Body of pancreas (tissue), 4 donors: ENCODE data around the gene MRPL55. TPM values are rescaled to one million over a fixed set of nuclear protein-coding genes. Genes with fewer than 3 reads are reported as not detected.

Experiments
- ATAC-seq: fragments of 150-250 bp; one replicate; pipeline ENCODE4 v1.9.1; 2016
- DNase-seq, 4 donors: peaks; one replicate each; pipeline ENCODE4 v3.0.0-alpha.2; 2019
- H3K27ac ChIP-seq, 4 donors: fragments of 200-600 bp; sonication (generic); 1 replicate in 3 of 4; 2 replicates in 1 of 4; pipeline versions ENCODE4 v1.5.1 to v1.6.1; 2016 to 2019; ENCODE audit warnings: mild to moderate bottlenecking in 1 of 4, mixed read lengths in 1 of 4, moderate library complexity in 1 of 4
- H3K27me3 ChIP-seq, 2 donors: fragments of 200-600 bp; sonication (generic); one replicate each; pipeline ENCODE4 v1.6.0; 2016; ENCODE audit warnings: mild to moderate bottlenecking in 1 of 2
- H3K36me3 ChIP-seq, 2 donors: fragments of 200-600 bp; sonication (generic); replicated peaks in 1 of 2; 2 replicates each; pipeline ENCODE4 v1.5.1; 2016; ENCODE audit warnings: low read depth in 2 of 2; ENCODE audit not compliant: insufficient read depth in 1 of 2
- H3K4me1 ChIP-seq: fragments of 200-600 bp; sonication (generic); one replicate; pipeline ENCODE4 v1.6.0; 2016
- H3K4me3 ChIP-seq, 2 donors: fragments of 200-600 bp; sonication (generic); 1 replicate in 1 of 2; 2 replicates in 1 of 2; pipeline ENCODE4 v1.5.1; 2016 to 2019
- H3K9me3 ChIP-seq, 3 donors: fragments of 200-600 bp; sonication (generic); 1 replicate in 2 of 3; 2 replicates in 1 of 3; pipeline ENCODE4 v1.5.1; 2016
- POLR2A ChIP-seq, 3 donors: fragments of 450-650 bp; IDR thresholded peaks; one replicate each; pipeline ENCODE4 v1.6.1; 2016; ENCODE audit warnings: antibody characterized with exemption in 3 of 3, mild to moderate bottlenecking in 2 of 3
- WGBS, 2 donors: methylation state at CpG; one replicate each; pipeline ENCODE4 v1.1.5; 2017; 5-methylcytosine and 5-hydroxymethylcytosine counted together
- intact Hi-C: fragments of 100-400 bp; cut with DNase I; formaldehyde crosslinking; loops from one replicate; pipeline ENCODE4 v1.15.1; 2023
- total RNA-seq, 2 donors: library from RNA; depleted of rRNA; stranded (reverse); fragments of >200 nt; gene quantifications; one replicate each; pipeline ENCODE4 v1.1.0, GENCODE V29; 2016
- TF ChIP-seq, protein P1 (sequence below), 7 experiments: fragments of 450-650 bp in 4 of 7; fragments of 200-600 bp in 3 of 7; sonication (generic) in 3 of 7; IDR thresholded peaks; one replicate each; pipeline ENCODE4 v1.5.1; 2016 to 2019; ENCODE audit warnings: antibody characterized with exemption in 7 of 7

The MRPL55 gene
- total RNA-seq, 2 donors from 2014 or later: 65.9 to 68.7 TPM

DNA sequence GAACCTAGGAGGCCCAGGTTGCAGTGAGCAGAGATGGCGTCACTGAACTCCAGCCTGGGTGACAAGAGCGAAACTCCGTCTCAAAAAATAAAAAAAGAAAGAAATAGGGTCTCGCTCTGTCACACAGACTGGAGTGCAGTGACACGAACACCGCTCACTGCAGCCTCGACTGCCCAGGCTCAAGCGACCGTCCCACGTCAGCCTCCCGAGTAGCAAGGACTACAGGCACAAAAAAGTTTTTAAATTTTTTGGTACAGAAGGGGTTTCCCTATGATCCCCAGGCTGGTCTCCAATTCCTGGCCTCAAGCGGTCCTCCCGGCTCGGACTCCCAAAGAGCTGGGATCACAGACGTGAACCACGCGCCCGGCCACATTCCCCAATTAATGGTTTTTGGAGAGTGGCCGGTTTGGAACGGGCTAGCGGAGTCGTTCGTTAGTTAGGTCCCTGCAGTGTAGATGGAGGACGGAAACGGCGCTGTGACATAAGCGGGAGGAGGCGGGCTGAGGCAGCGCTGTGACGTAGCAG, 30.4 kb upstream of the MRPL55 start:
- WGBS, 2 donors: 17 to 35% methylated on average over 22 to 30 of the region's 30 CpGs
- DNase-seq (no peak), ATAC-seq (no peak)
- Histone ChIP-seq H3K4me1 (peaks cover 34% of the 10 kb centered on the region), H3K9me3 (no peaks in the 10 kb centered on the region), H3K4me3 (no peak overlapping the region), H3K36me3 (no peaks in the 10 kb centered on the region), H3K27ac (peak overlapping the region; percentile 92 to 98 (median 97)), H3K27me3 (no peaks in the 10 kb centered on the region)
- intact Hi-C loops: no loop called here
- TF ChIP-seq POLR2A (IDR thresholded peaks at IDR 0.05): no peak
- TF ChIP-seq, protein P1, sequence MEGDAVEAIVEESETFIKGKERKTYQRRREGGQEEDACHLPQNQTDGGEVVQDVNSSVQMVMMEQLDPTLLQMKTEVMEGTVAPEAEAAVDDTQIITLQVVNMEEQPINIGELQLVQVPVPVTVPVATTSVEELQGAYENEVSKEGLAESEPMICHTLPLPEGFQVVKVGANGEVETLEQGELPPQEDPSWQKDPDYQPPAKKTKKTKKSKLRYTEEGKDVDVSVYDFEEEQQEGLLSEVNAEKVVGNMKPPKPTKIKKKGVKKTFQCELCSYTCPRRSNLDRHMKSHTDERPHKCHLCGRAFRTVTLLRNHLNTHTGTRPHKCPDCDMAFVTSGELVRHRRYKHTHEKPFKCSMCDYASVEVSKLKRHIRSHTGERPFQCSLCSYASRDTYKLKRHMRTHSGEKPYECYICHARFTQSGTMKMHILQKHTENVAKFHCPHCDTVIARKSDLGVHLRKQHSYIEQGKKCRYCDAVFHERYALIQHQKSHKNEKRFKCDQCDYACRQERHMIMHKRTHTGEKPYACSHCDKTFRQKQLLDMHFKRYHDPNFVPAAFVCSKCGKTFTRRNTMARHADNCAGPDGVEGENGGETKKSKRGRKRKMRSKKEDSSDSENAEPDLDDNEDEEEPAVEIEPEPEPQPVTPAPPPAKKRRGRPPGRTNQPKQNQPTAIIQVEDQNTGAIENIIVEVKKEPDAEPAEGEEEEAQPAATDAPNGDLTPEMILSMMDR (IDR thresholded peaks at IDR 0.05): no peak

DNA sequence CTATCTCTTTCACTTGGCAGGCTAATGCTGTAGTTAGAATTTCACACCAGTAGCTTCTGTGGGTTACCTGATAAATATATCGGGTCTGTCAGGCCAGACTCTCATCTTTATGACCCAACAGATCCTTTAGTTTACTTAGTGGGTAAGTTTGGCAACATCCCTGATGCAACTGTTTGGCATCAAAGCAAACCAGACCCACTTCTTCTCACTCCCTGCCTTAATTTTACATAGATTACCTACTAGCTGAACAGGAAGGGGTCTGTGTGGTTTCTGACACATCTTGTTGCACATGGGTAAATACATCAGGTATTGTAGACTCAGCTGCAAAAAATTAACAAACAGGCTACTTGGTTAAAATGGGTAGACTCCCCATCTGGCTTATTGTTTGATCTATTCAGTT, 27.8 kb upstream of the MRPL55 start:
- Histone ChIP-seq H3K4me3 (no peak overlapping the region), H3K36me3 (no peaks in the 10 kb centered on the region), H3K9me3 (no peaks in the 10 kb centered on the region), H3K27ac (no peak overlapping the region), H3K4me1 (peaks cover 11% of the 10 kb centered on the region), H3K27me3 (no peaks in the 10 kb centered on the region)
- DNase-seq (no peak), ATAC-seq (no peak)
- intact Hi-C loops: no loop called here
- 33 to 44% methylated on average over 1 of the region's 1 CpG for WGBS, 2 donors
- no peak for TF ChIP-seq POLR2A (IDR thresholded peaks at IDR 0.05)
- TF ChIP-seq, protein P1 (IDR thresholded peaks at IDR 0.05): no peak

DNA sequence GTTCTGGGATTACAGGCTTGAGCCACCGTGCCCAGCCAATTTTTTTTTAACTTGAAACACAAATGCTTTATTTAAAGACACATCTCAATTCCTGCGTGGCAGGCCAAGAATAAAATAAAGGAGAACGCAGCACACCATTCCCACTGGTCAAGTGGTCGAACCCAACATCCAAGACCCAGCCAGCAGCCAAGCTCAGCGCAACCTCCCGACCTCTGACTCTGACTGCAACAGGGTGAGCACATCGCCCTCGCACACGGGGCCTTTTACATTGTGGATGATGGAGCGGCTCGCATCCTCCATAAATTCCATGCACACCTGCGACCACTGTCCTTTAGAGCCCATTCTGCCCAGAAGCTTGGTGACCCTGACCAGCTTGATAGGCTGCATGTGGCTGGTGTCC, 25.5 kb upstream of the MRPL55 start:
- Histone ChIP-seq H3K27me3 (no peaks in the 10 kb centered on the region), H3K9me3 (no peaks in the 10 kb centered on the region), H3K27ac (no peak overlapping the region), H3K4me3 (no peak overlapping the region), H3K36me3 (no peaks in the 10 kb centered on the region), H3K4me1 (no peaks in the 10 kb centered on the region)
- intact Hi-C loops: no loop called here
- TF ChIP-seq POLR2A (IDR thresholded peaks at IDR 0.05): no peak
- TF ChIP-seq, protein P1 (IDR thresholded peaks at IDR 0.05): no peak
- ATAC-seq: no peak
- 70 to 72% methylated on average over 12 of the region's 12 CpGs for WGBS, 2 donors
- no peak for DNase-seq

DNA sequence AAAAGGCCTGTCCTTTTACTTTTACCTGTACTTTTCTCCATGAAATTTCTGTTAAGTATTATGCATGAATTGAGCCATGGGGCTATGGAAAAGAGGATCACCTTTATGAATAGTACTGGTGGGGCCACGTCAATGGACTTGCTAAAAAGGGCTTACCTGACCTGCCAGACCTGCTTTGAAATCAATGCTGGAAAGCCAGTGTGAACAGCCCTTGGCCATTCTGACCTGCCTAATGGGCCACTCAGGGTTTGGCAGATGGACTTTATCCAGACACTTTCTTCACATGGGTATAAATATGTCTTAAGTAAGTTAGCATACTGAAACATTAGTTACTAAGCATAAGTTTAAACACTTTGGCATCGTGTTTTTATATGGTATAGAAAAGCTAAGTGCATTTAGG, 22.7 kb upstream of the MRPL55 start:
- DNase-seq (no peak), ATAC-seq (peak; percentile 8)
- H3K4me3 ChIP-seq: no peak overlapping the region
- peak overlapping the region; percentile 18 to 88 (median 76) for H3K27ac ChIP-seq
- WGBS, 2 donors: 68 to 69% methylated on average over 2 of the region's 2 CpGs
- TF ChIP-seq, protein P1 (IDR thresholded peaks at IDR 0.05): no peak
- no peaks in the 10 kb centered on the region for H3K4me1 ChIP-seq
- no peaks in the 10 kb centered on the region for H3K9me3 ChIP-seq
- intact Hi-C loops: no loop called here
- no peaks in the 10 kb centered on the region for H3K27me3 ChIP-seq
- H3K36me3 ChIP-seq: no peaks in the 10 kb centered on the region

DNA sequence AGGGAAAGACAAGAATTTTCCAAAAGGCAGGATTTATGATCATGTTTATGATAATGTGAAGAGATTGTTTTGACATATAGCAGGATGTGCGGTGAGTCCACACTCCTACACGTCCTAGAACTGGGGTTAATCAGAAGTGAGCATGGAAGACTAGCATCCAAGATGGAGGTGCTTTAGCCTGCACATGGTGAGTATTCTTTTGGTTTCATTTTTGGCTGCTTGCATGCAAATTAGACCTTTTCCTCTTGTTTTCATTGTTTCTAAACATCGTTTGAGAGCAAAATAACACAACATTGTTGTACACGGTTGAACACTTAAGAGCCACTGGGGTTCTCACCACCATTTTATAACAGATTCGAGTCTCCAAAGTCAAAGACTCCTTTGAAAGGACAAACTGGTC, 16.1 kb upstream of the MRPL55 start:
- no peak for DNase-seq
- H3K4me1 ChIP-seq: no peaks in the 10 kb centered on the region
- TF ChIP-seq, protein P1 (IDR thresholded peaks at IDR 0.05): no peak
- no peak for TF ChIP-seq POLR2A (IDR thresholded peaks at IDR 0.05)
- H3K36me3 ChIP-seq: no peaks in the 10 kb centered on the region
- intact Hi-C loops: no loop called here
- WGBS, 2 donors: 75 to 76% methylated on average over 5 of the region's 5 CpGs
- H3K27ac ChIP-seq: no peak overlapping the region
- H3K27me3 ChIP-seq: no peaks in the 10 kb centered on the region
- ATAC-seq: no peak
- no peak overlapping the region for H3K4me3 ChIP-seq
- H3K9me3 ChIP-seq: no peaks in the 10 kb centered on the region
